HG02642 (cell line): ENCODE data around the gene TNFRSF1A.
A peak's percentile ranks its signal among the peaks of the same experiment; 100 is the strongest.
"Not testable (repeated sequence)": the region's sequence is repeated elsewhere in the genome, so short reads cannot be mapped to it uniquely, and the experiment has no call there.

ENCODE experiments used
- ATAC-seq: cut with Tn5 transposase; IDR thresholded peaks from one replicate; pipeline ENCODE4 v1.9.1; 2021; ENCODE audit warnings: mild to moderate bottlenecking; ENCODE audit not compliant: unreplicated experiment, poor library complexity

The TNFRSF1A gene

GRCh38 chr12:6312529-6313325 is 29.1 kb downstream of the TNFRSF1A start:
- peak; percentile 64 for ATAC-seq

DNA sequence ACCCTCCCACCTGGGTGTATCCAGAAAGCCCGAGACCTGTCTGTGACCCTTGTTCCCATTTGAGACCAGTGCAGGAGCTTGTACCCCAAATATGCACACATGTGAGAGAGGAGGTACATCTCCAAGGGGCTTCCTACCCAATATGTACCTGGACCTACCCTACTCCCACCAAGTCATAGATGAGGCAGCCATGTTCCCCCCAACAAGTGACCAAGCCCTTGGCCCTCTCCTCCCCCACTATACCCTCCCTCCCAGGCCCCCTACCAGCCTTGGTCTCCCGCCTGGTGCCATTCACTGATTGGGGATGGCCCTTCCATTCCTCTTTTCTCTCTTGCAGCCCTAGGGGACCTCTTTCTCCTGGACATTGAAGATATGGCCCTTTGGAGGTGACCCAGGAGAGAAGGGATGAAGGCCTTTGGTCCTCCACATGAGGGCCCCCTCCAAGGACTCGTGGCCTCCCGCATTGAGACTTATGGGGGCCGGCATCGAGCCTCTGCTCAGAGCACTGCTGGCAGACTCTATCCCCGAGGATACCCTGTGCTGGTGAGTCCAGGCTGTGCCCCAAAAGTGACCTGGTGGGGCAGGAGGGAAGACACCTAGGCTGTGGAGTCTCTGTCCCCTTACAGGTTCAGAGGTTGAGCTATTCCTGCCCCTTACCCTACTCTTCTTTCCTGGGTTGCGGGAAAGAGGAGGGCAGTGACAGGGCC is 29.9 kb downstream of the TNFRSF1A start:
- no peak for ATAC-seq

GRCh38 chr12:6310771-6311610 is 30.9 kb downstream of the TNFRSF1A start:
- ATAC-seq = no peak

- no peak for ATAC-seq
Observed at GRCh38 chr12:6307529-6307928, 34.3 kb downstream of the TNFRSF1A start.

- ATAC-seq = no peak
Observed at GRCh38 chr12:6306599-6307220, 35.2 kb downstream of the TNFRSF1A start.

DNA sequence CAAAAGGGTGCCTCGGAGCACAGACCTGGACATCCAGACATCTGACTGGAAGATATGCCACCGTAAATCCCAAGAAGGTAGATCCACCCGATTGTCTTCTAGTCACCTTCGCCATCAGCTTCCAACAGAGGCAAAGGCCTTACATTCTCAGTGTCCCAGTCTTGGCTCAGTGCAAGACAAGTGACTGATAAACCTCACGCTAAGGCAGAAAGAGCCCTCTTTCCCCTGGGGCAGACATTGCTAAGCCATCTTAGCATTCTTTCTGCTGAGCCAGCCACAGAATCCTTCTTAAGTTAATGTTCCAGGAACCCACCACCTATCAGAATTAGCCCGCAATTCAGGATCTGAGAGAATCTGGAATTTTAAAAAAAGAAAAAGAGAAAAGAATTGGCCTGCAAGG is 35.7 kb downstream of the TNFRSF1A start:
- no peak for ATAC-seq

- ATAC-seq = no peak
Observed at GRCh38 chr12:6303071-6303470, 38.8 kb downstream of the TNFRSF1A start.

GRCh38 chr12:6302621-6303020 is 39.3 kb downstream of the TNFRSF1A start:
- ATAC-seq = no peak

DNA sequence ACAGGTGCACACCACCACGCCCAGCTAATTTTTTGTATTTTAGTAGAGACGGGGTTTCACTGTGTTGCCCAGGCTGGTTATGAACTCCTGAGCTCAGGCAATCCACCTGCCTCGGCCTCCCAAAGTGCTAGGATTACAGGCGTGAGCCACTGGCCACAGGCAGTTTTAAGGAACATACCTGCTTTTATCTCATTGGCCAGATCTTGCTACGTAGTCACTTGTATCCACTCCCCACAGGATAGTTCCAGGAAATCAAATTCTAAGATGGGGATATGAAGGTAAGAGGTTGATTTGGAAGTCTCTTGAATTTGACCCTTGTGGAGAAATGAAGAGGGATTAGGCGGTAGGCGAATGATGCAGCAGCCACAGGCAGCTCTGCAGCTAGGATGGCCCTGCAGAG is 40.2 kb downstream of the TNFRSF1A start:
- ATAC-seq = no peak

DNA sequence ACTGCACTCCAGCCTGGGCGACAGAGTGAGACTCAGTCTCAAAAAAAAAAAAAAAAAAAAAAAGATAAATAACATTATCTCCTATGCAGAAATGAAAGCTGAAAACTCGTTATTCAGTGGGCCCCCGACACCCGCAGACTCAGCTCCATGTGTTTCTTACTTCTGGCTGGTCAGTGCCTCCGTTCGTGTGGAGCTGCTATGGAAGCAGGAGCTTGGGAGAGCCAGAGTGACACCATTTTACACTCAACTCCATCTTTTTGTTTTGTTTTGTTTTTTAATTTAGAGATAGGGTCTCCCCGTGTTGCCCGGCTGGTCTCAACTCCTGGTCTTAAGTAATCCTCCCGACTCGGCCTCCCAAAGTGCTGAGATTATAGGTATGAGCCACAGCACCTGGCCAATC is 44.7 kb downstream of the TNFRSF1A start:
- no peak for ATAC-seq

DNA sequence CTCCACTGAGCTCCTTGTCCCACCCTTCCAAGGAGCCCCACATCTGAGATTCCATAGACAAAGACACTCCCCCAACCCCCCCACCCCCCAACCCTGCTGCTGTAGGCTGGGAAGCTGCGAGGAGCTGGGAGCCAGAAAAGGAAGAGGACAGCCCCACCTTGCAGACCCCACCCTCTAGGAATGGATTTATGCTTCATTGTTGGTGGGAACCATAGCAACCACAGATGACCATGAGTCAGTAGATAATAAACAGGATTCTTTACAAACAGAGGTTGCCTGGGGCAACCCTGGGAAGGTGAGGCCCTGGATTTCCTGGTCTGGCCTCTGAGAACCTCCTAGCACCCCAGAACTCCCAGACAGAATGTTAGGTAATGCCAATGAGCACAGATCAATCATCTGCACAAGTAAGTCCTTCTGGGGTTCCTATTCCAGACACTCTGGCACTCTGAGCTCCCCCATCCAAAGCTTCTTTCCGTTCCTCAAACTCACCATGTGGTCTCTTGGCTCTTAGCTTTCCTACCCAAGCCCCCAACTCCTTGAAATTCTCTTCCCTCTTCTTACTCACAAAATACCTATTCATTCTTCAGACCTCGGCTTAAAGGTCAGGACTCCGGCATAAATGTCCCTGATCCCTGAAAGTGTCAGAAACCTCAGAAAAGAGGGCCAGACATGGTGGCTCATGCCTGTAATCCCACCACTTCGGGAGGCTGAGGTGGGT is 46.6 kb downstream of the TNFRSF1A start:
- ATAC-seq = no peak

- ATAC-seq = no peak
Observed at GRCh38 chr12:6294156-6295093, 47.5 kb downstream of the TNFRSF1A start.

DNA sequence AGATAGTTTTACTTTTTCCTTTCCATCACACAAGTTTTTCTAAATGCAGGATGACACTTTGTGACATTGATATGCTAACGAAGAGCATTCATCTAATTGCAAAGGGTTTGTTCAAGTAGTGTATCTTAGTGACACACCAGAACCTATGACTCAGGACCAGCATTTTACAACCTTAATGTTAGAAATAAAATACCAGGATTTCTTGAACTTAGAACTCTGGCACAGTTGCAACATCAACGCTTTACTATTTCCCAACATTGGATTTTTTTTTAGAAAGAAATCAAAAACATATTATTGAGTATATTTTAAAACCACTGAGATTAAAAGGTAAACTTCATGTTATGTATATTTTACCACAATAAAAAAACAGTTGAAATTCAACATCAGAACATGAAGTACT is 49.3 kb downstream of the TNFRSF1A start:
- ATAC-seq = no peak

DNA sequence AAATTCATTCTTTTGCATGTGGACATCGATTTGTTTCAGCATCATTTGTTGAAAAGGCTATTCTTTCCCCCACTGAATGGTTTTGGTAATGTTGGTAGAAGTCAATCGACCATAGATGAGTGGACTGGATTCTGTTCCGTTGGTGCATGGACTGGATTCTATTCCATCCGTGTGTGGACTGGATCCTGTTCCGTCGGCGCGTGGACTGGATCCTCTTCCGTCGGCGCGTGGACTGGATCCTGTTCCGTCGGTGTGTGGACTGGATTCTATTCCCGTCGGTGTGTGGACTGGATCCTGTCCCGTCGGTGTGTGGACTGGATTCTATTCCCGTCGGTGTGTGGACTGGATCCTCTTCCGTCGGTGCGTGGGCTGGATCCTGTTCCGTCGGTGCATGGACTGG is 52.0 kb downstream of the TNFRSF1A start:
- not testable (repeated sequence) for ATAC-seq

GRCh38 chr12:6289081-6289480 is 52.8 kb downstream of the TNFRSF1A start:
- ATAC-seq = not testable (repeated sequence)

GRCh38 chr12:6288235-6288634 is 53.6 kb downstream of the TNFRSF1A start:
- ATAC-seq = no peak

DNA sequence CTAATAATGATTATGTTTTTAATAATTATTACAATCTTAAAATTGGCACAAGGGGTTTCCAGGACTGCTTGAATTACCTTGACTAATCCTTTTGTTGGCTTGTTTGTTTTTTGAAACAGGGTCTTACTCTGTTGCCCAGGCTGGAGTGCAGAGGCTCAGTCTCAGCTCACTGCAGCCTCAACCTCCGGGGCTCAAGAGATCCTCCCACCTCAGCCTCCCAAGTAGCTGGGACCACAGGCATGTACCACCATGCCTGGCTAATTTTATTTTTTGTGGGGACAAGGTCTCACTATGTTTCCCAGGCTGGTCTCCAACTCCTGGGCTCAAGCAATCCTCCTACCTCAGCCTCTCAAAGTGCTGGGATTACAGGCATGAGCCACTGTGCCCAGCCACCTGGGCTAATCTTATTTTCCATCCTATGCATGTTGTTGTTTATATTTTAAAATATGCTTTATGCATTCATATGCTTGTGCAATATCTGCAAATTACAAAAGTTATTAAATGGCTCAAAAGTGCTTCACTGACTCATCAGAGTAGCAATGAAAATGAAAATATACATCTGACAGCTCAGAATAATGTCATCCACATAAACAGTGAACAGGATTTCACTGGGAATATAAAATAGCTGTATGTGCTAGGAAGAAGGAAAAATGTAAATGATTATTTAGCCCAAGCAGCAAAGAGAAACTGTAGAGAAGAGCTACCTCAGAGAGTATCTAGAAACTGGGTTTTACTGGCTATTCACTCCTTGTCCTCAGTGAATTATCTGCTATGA is 56.2 kb downstream of the TNFRSF1A start:
- no peak for ATAC-seq

DNA sequence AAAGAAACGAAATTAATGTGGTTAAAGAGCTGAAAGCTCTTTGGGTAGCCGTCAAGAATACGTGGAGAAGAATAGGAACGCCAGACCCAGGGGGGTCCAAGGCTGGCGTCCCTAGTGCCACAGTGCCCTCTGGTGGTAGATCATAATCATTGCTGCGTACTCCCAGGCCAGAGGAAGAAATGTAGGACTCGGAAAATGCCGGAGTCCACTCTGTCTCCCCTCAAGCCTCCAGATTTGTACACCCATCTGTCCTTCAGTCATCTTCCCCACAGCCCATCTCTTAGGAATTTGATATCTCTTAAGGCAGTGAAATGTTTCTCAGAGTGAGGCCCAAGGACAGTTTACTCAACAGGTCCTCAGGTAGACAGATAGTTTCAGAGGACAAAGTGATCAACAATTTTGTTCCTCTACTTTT is 56.8 kb downstream of the TNFRSF1A start:
- peak; percentile 66 for ATAC-seq
